ENCODE results near the gene RBM11.

RBM11 gene

GRCh38 chr21:14271641-14272040, 55.7 kb downstream of the RBM11 start:
- DNase-seq: no peak

- no peak for DNase-seq
Observed at GRCh38 chr21:14273736-14274538, 58.0 kb downstream of the RBM11 start.

GRCh38 chr21:14275702-14276205, 59.8 kb downstream of the RBM11 start:
- DNase-seq: no peak

All from CD4-positive, alpha-beta T cell treated with Interleukin-4 for 4 hours (primary cell).